OCI-LY7 (cell line): ENCODE results near the gene SLC38A4.

Experiments used
- EZH2phosphoT487 ChIP-seq: fragments of 200-600 bp; sonication (generic); IDR thresholded peaks from 2 replicates; pipeline ENCODE4 v1.6.1; 2018; ENCODE audit warnings: low read depth, borderline replicate concordance, mild to moderate bottlenecking, mixed run types, antibody characterized with exemption, low read length, moderate library complexity, mixed read lengths
- TF ChIP-seq, protein P1 (sequence below): fragments of 200-600 bp; sonication (generic); conservative IDR thresholded peaks from 2 replicates; pipeline ENCODE4 v1.5.1; 2014; ENCODE audit warnings: mild to moderate bottlenecking, antibody characterized with exemption, low read length, moderate library complexity, mixed read lengths

DNA sequence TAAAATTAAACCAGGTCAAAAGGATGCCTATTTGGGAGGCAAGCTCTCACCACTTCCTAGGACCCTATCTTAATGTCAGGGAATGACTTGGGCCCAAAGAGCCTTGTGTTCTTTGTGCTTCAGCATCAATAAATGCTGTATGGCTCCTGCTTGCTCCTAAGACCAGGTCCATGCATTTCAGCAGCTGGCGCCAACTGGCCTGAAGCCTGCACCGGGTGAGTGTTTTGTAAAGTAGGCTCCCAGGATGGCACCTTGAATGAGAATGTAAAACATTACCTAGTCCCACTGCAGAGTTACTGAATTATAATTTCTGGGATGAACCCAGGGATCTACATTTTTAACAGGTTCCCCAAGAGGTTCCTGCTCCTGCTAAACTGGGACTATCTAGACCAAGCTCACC lies 16.1 kb upstream of the SLC38A4 start:
- TF ChIP-seq, protein P1, sequence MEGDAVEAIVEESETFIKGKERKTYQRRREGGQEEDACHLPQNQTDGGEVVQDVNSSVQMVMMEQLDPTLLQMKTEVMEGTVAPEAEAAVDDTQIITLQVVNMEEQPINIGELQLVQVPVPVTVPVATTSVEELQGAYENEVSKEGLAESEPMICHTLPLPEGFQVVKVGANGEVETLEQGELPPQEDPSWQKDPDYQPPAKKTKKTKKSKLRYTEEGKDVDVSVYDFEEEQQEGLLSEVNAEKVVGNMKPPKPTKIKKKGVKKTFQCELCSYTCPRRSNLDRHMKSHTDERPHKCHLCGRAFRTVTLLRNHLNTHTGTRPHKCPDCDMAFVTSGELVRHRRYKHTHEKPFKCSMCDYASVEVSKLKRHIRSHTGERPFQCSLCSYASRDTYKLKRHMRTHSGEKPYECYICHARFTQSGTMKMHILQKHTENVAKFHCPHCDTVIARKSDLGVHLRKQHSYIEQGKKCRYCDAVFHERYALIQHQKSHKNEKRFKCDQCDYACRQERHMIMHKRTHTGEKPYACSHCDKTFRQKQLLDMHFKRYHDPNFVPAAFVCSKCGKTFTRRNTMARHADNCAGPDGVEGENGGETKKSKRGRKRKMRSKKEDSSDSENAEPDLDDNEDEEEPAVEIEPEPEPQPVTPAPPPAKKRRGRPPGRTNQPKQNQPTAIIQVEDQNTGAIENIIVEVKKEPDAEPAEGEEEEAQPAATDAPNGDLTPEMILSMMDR = no peak
- no peak for TF ChIP-seq EZH2phosphoT487
